Upper lobe of left lung (tissue), 4 donors: ENCODE data around the gene DDHD1.

Source experiments
- CTCF ChIP-seq, 6 experiments: fragments of 450-650 bp in 4 of 6; fragments of 200-600 bp in 2 of 6; sonication (generic) in 2 of 6; IDR thresholded peaks; one replicate each; pipeline ENCODE4 v1.5.1; 2016 to 2019; ENCODE audit warnings: antibody characterized with exemption in 6 of 6
- POLR2A ChIP-seq, 4 donors: fragments of 450-650 bp; IDR thresholded peaks; one replicate each; pipeline ENCODE4 v1.5.1; 2016 to 2017; ENCODE audit warnings: antibody characterized with exemption in 4 of 4, mild to moderate bottlenecking in 2 of 4
- POLR2AphosphoS5 ChIP-seq, 2 donors: sonication (generic); formaldehyde crosslinking; IDR thresholded peaks; one replicate each; pipeline ENCODE4 v1.5.1; 2017; ENCODE audit warnings: antibody characterized with exemption in 2 of 2

DNA sequence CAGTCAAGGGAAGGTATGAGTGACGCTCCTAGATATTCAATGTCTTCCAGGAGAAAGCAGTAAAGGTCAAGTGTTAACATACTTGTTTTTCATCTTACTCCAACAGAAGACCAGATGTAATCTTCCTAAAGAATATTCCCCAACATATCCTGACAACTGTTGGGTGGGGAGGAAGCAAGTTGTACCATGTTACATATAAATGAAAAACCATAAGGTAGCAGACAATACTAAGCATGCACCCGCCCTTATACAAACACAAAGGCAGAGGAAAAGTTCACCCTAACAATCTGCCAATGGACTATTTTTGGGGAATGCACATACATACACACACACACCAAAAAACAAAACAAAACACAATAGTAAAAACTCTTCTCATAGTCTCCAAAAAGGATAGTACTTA is 112.1 kb downstream of the DDHD1 start:
- TF ChIP-seq CTCF (IDR thresholded peaks at IDR 0.05) (no peak), POLR2A (IDR thresholded peaks at IDR 0.05) (no peak), POLR2AphosphoS5 (IDR thresholded peaks at IDR 0.05) (no peak)
